ENCODE results near the gene COBLL1. TPM values are rescaled to one million over a fixed set of nuclear protein-coding genes. Genes with fewer than 3 reads are reported as not detected.

COBLL1 gene
- total and polyA plus RNA-seq, 8 donors = 11.8 to 129 (median 58.3) TPM

DNA sequence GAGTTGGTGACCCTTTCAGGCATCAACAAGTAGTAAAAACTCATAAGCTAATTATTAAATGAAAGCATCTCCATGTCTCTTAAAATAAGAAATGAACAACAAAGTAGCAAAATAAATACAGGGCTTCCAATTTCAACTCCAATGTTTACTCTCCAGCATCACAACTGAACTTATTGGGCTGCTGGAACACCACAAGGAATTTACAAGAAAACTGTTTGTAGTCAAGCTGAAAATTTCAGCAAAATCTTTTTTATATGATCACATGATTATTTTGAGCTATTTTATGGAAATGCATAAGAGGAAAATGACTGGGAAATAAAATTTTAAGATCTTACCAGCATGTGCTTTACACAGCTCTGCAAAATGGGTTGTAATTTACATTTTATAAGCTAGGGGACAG lies 28.1 kb downstream of the COBLL1 start:
- no peaks in the 10 kb centered on the region for H3K36me3 ChIP-seq
- no peak for TF ChIP-seq POLR2AphosphoS5 (IDR thresholded peaks at IDR 0.05)
- no peak for TF ChIP-seq POLR2A (IDR thresholded peaks at IDR 0.05)
- TF ChIP-seq, protein P1, sequence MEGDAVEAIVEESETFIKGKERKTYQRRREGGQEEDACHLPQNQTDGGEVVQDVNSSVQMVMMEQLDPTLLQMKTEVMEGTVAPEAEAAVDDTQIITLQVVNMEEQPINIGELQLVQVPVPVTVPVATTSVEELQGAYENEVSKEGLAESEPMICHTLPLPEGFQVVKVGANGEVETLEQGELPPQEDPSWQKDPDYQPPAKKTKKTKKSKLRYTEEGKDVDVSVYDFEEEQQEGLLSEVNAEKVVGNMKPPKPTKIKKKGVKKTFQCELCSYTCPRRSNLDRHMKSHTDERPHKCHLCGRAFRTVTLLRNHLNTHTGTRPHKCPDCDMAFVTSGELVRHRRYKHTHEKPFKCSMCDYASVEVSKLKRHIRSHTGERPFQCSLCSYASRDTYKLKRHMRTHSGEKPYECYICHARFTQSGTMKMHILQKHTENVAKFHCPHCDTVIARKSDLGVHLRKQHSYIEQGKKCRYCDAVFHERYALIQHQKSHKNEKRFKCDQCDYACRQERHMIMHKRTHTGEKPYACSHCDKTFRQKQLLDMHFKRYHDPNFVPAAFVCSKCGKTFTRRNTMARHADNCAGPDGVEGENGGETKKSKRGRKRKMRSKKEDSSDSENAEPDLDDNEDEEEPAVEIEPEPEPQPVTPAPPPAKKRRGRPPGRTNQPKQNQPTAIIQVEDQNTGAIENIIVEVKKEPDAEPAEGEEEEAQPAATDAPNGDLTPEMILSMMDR (IDR thresholded peaks at IDR 0.05) = no peak
- no peak for TF ChIP-seq EP300 (IDR thresholded peaks at IDR 0.05)
- no peak overlapping the region for H3K4me3 ChIP-seq
- H3K9me3 ChIP-seq = no peaks in the 10 kb centered on the region
- H3K4me1 ChIP-seq = peaks cover 4 to 57% (median 25%) of the 10 kb centered on the region in 4 donors
- no peak for DNase-seq
- intact Hi-C loops (cut with DNase I; ENCODE audit: low total_unique reads) = no loop called here
- H3K27me3 ChIP-seq = no peaks in the 10 kb centered on the region
- H3K27ac ChIP-seq = no peak overlapping the region

DNA sequence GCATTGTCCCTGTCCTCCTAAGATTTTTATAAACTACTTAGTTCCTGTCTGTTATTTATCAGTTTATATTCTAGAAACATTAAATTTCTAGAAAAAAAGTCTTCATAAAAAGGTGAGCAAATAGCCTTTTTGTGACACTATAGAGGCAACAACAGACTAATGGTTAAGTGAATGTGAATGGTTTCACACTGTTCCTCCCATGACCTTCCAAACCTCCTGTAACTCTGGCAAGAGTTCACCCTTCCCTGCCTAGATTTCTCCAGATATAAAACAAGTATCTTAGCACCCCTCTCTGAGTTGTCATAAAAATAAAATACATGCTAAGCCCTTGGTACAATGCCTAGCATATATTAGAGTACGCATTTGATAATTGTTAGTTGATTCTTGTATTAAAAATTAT lies 29.2 kb downstream of the COBLL1 start:
- no peak overlapping the region for H3K27ac ChIP-seq
- H3K9me3 ChIP-seq = no peaks in the 10 kb centered on the region
- no peak overlapping the region for H3K4me3 ChIP-seq
- peaks cover 4 to 59% (median 28%) of the 10 kb centered on the region in 4 donors for H3K4me1 ChIP-seq
- H3K27me3 ChIP-seq = no peaks in the 10 kb centered on the region
- DNase-seq = no peak
- 77 to 91% (median 88%) methylated on average over 1 of the region's 1 CpG for WGBS, 5 donors
- H3K36me3 ChIP-seq = no peaks in the 10 kb centered on the region
- intact Hi-C loops (cut with DNase I; ENCODE audit: low total_unique reads) = no loop called here
- TF ChIP-seq, protein P1 (IDR thresholded peaks at IDR 0.05) = no peak
- TF ChIP-seq POLR2AphosphoS5 (IDR thresholded peaks at IDR 0.05) (no peak), POLR2A (IDR thresholded peaks at IDR 0.05) (no peak), EP300 (IDR thresholded peaks at IDR 0.05) (no peak)

DNA sequence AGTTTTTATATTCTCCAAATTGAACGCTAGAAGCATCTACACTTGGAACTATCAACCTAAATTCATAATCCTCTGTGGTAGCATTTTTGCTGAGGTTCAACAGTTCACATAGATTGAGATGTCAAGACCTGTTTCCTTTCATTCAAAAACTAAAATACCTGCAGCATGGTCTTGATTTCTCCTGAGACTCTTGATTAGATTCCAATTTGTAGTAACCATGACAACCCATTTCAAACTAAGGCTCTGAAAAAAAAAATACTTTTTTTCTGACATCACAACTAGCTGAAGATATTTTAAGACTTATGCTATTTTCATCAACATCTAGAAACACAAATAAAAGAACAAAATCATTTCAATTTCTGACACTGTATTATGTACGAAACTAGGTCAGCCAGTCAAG lies 29.8 kb downstream of the COBLL1 start:
- intact Hi-C loops (cut with DNase I; ENCODE audit: low total_unique reads) = no loop called here
- 75 to 90% (median 81%) methylated on average over 2 of the region's 2 CpGs for WGBS, 5 donors

DNA sequence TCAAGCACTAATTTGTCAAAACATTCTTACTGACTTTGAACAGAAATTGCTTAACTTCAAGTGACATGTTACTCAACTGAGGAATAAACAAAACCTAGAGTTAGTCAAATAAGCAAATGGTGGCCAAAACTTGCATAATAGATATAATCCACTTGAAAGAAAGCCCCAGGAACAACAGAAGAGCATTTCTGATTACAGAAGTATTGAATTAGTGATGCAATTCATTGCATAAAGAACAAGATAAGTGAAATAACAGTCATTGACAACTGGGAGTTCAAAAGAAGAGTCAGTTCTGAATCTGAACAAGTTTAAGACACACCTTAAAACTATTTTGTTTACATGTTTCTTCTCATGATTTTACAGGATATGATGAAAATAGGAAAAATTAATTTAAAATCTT lies 30.8 kb downstream of the COBLL1 start:
- no peak overlapping the region for H3K4me3 ChIP-seq
- DNase-seq = no peak
- H3K9me3 ChIP-seq = no peaks in the 10 kb centered on the region
- intact Hi-C loops (cut with DNase I; ENCODE audit: low total_unique reads) = no loop called here
- TF ChIP-seq POLR2A (IDR thresholded peaks at IDR 0.05) = no peak
- peak in 1 of 3 donors; percentile 29 for TF ChIP-seq POLR2AphosphoS5 (IDR thresholded peaks at IDR 0.05)
- peaks cover 4 to 48% (median 25%) of the 10 kb centered on the region in 4 donors for H3K4me1 ChIP-seq
- no peak overlapping the region for H3K27ac ChIP-seq
- no peaks in the 10 kb centered on the region for H3K36me3 ChIP-seq
- no peaks in the 10 kb centered on the region for H3K27me3 ChIP-seq

More for the DNA sequence above, 29.8 kb downstream of the COBLL1 start:
- Histone ChIP-seq H3K9me3 (no peaks in the 10 kb centered on the region), H3K27me3 (no peaks in the 10 kb centered on the region), H3K36me3 (no peaks in the 10 kb centered on the region), H3K4me1 (peaks cover 4 to 58% (median 28%) of the 10 kb centered on the region in 4 donors), H3K4me3 (no peak overlapping the region), H3K27ac (no peak overlapping the region)
- DNase-seq = no peak
- TF ChIP-seq POLR2AphosphoS5 (IDR thresholded peaks at IDR 0.05) (no peak), POLR2A (IDR thresholded peaks at IDR 0.05) (no peak), EP300 (IDR thresholded peaks at IDR 0.05) (no peak)
- TF ChIP-seq, protein P1 (IDR thresholded peaks at IDR 0.05) = no peak

DNA sequence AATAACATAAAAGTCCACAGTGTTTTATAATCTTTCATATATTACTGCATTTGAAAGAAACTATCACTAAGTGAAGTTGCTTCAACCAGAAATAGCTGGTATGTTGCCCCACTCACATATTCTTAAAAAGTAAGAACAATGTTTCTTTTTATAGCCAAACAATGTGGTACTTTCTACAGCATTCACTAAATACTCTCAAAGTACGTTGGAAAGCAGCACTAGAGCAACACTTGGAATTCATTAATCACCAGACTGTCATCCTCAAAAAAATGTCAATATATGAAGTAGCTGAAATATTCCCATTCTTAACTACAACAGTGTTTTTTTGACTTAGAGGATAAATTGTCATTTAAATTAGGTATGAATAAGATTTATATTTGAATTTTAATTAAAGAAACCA lies 32.8 kb downstream of the COBLL1 start:
- Histone ChIP-seq H3K4me1 (peaks cover 4 to 44% (median 20%) of the 10 kb centered on the region in 4 donors), H3K27me3 (no peaks in the 10 kb centered on the region), H3K36me3 (no peaks in the 10 kb centered on the region), H3K9me3 (no peaks in the 10 kb centered on the region), H3K27ac (no peak overlapping the region), H3K4me3 (no peak overlapping the region)
- peak in 1 of 2 donors; percentile 20 for DNase-seq
- intact Hi-C loops (cut with DNase I; ENCODE audit: low total_unique reads) = no loop called here
- WGBS, 5 donors = 10 to 31% (median 16%) methylated on average over 1 of the region's 1 CpG
- no peak for TF ChIP-seq POLR2AphosphoS5 (IDR thresholded peaks at IDR 0.05)
- TF ChIP-seq POLR2A (IDR thresholded peaks at IDR 0.05) = no peak
- TF ChIP-seq, protein P1 (IDR thresholded peaks at IDR 0.05) = no peak
- TF ChIP-seq EP300 (IDR thresholded peaks at IDR 0.05) = no peak
